Neutrophil (primary cell): Measurements from ENCODE around the gene CCDC13.

Experiments
- H3K27ac ChIP-seq: fragments of 200-600 bp; sonication (generic); 2 replicates; pipeline ENCODE4 v1.5.1; 2016; ENCODE audit warnings: mild to moderate bottlenecking, moderate library complexity
- H3K27me3 ChIP-seq: fragments of 200-600 bp; sonication (generic); 2 replicates; pipeline ENCODE4 v1.6.0; 2016; ENCODE audit warnings: mild to moderate bottlenecking
- H3K36me3 ChIP-seq: fragments of 200-600 bp; sonication (generic); 2 replicates; pipeline ENCODE4 v1.5.1; 2017
- H3K4me1 ChIP-seq, 2 experiments: fragments of 200-600 bp in 1 of 2; sonication (generic) in 1 of 2; 1 replicate in 1 of 2; 2 replicates in 1 of 2; pipeline versions ENCODE4 v1.5.1 to v1.6.1; 2013 to 2016; ENCODE audit warnings: low read depth in 1 of 2, low read length in 1 of 2, mild to moderate bottlenecking in 1 of 2, moderate library complexity in 1 of 2; ENCODE audit not compliant: control insufficient read depth in 1 of 2, insufficient read depth in 1 of 2
- H3K4me3 ChIP-seq, 2 experiments: fragments of 200-600 bp in 1 of 2; sonication (generic) in 1 of 2; 1 replicate in 1 of 2; 2 replicates in 1 of 2; pipeline ENCODE4 v1.5.1; 2013 to 2016; ENCODE audit warnings: low read depth in 1 of 2, low read length in 1 of 2, mild to moderate bottlenecking in 1 of 2, moderate library complexity in 1 of 2
- H3K9me3 ChIP-seq: fragments of 200-600 bp; sonication (generic); 2 replicates; pipeline ENCODE4 v1.5.1; 2016
- CTCF ChIP-seq: fragments of 200-600 bp; sonication (generic); IDR thresholded peaks from 2 replicates; pipeline ENCODE4 v1.5.1; 2016; ENCODE audit warnings: antibody characterized with exemption

The CCDC13 gene

GRCh38 chr3:42772670-42773408 is at the start of gene CCDC13:
Gene CCDC13, minus strand, starts transcription at chr3:42773253. Its CDS starts 14,908 bp downstream, at chr3:42758345.
- Histone ChIP-seq H3K27me3 (no peaks in the 10 kb centered on the region), H3K9me3 (no peaks in the 10 kb centered on the region), H3K4me3 (peak within 1 kb of the TSS; percentile 68 to 75), H3K4me1 (peaks cover 23 to 26% of the 10 kb centered on the region in 2 experiments), H3K27ac (peak within 1 kb of the TSS; percentile 99), H3K36me3 (no peaks in the 10 kb centered on the region)
- no peak for TF ChIP-seq CTCF

GRCh38 chr3:42822828-42823227 is 49.8 kb upstream of the CCDC13 start:
- Histone ChIP-seq H3K27me3 (no peaks in the 10 kb centered on the region), H3K9me3 (no peaks in the 10 kb centered on the region), H3K36me3 (no peaks in the 10 kb centered on the region), H3K4me1 (no peaks in the 10 kb centered on the region), H3K4me3 (no peak overlapping the region), H3K27ac (no peak overlapping the region)
- no peak for TF ChIP-seq CTCF

- TF ChIP-seq CTCF = no peak
- Histone ChIP-seq H3K4me1 (no peaks in the 10 kb centered on the region), H3K27ac (no peak overlapping the region)
These were observed 47.6 kb upstream of the CCDC13 start for GRCh38 chr3:42820746-42821051.

GRCh38 chr3:42819351-42819965 is 46.4 kb upstream of the CCDC13 start:
- Histone ChIP-seq H3K4me1 (no peaks in the 10 kb centered on the region), H3K27ac (no peak overlapping the region), H3K4me3 (no peak overlapping the region), H3K9me3 (no peaks in the 10 kb centered on the region), H3K36me3 (no peaks in the 10 kb centered on the region), H3K27me3 (no peaks in the 10 kb centered on the region)
- TF ChIP-seq CTCF = no peak

More at GRCh38 chr3:42820746-42821051, 47.6 kb upstream of the CCDC13 start:
- Histone ChIP-seq H3K36me3 (no peaks in the 10 kb centered on the region), H3K9me3 (no peaks in the 10 kb centered on the region), H3K4me3 (no peak overlapping the region), H3K27me3 (no peaks in the 10 kb centered on the region)

- no peaks in the 10 kb centered on the region for H3K27me3 ChIP-seq
These were observed 42.8 kb upstream of the CCDC13 start for GRCh38 chr3:42815826-42816225.

More at GRCh38 chr3:42815826-42816225, 42.8 kb upstream of the CCDC13 start:
- no peak overlapping the region for H3K4me3 ChIP-seq
- TF ChIP-seq CTCF = no peak
- H3K36me3 ChIP-seq = no peaks in the 10 kb centered on the region
- H3K9me3 ChIP-seq = no peaks in the 10 kb centered on the region
- no peak overlapping the region for H3K27ac ChIP-seq
- peaks cover 4 to 7% of the 10 kb centered on the region in 2 experiments for H3K4me1 ChIP-seq
